K562 (cell line): ENCODE data around the gene SEC16A. TPM values are rescaled to one million over a fixed set of nuclear protein-coding genes. Genes with fewer than 3 reads are reported as not detected.

Experiments
- CBFB ChIP-seq: sonication (generic); formaldehyde crosslinking; IDR thresholded peaks from 2 replicates; pipeline ENCODE4 v1.4.0; 2020; ENCODE audit warnings: mild to moderate bottlenecking, missing genetic modification reagents
- CEBPB ChIP-seq: fragments of 450-650 bp; IDR thresholded peaks from 2 replicates; pipeline ENCODE4 v1.6.1; 2016; ENCODE audit warnings: missing genetic modification characterization, missing compliant biosample characterization
- CEBPZ ChIP-seq: fragments of 150-350 bp; IDR thresholded peaks from 2 replicates; pipeline ENCODE4 v1.6.1; 2014; ENCODE audit warnings: low read depth, mild to moderate bottlenecking, low read length, borderline replicate concordance
- FOXK2 ChIP-seq, 2 experiments: fragments of 450-650 bp; IDR thresholded peaks in 1 of 2; conservative IDR thresholded peaks in 1 of 2; 2 replicates each; pipeline ENCODE4 v1.6.1; 2016; ENCODE audit warnings: low read depth in 2 of 2, mild to moderate bottlenecking in 1 of 2
- GMEB1 ChIP-seq: fragments of 250-450 bp; sonication (Bioruptor Pico); IDR thresholded peaks from 2 replicates; pipeline ENCODE4 v1.4.0; 2020; ENCODE audit warnings: mild to moderate bottlenecking
- HINFP ChIP-seq: fragments of 450-650 bp; conservative IDR thresholded peaks from 2 replicates; pipeline ENCODE4 v1.6.1; 2016; ENCODE audit warnings: missing genetic modification characterization, low read depth, mild to moderate bottlenecking, control low read depth, missing compliant biosample characterization
- HIVEP1 ChIP-seq: fragments of 250-450 bp; sonication (Bioruptor Pico); IDR thresholded peaks from 2 replicates; pipeline ENCODE4 v1.4.0; 2020; ENCODE audit warnings: mild to moderate bottlenecking
- KAT2B ChIP-seq: IDR thresholded peaks from one replicate; pipeline ENCODE4 v1.6.1; 2012; ENCODE audit warnings: low read depth, mild to moderate bottlenecking, control low read depth, inconsistent platforms, low read length, moderate library complexity
- MED1 ChIP-seq: sonication (generic); formaldehyde crosslinking; IDR thresholded peaks from 2 replicates; pipeline ENCODE4 v1.8.1; 2023; ENCODE audit warnings: missing genetic modification reagents, borderline replicate concordance
- MEIS2 ChIP-seq: fragments of 450-650 bp; IDR thresholded peaks from 2 replicates; pipeline ENCODE4 v1.6.1; 2014; ENCODE audit warnings: mild to moderate bottlenecking; ENCODE audit not compliant: partially characterized antibody
- NUFIP1 ChIP-seq: fragments of 450-650 bp; IDR thresholded peaks from 2 replicates; pipeline ENCODE4 v1.6.1; 2018; ENCODE audit not compliant: partially characterized antibody
- RBFOX2 ChIP-seq: fragments of 200-400 bp; formaldehyde crosslinking; IDR thresholded peaks from 2 replicates; pipeline ENCODE4 v1.6.1; 2017; ENCODE audit warnings: low read depth, mild to moderate bottlenecking, low read length, moderate library complexity
- SAFB ChIP-seq: fragments of 200-400 bp; formaldehyde crosslinking; IDR thresholded peaks from 2 replicates; pipeline ENCODE4 v1.6.1; 2017; ENCODE audit warnings: low read depth, low read length, borderline replicate concordance
- SMARCA5 ChIP-seq: fragments of 450-650 bp; IDR thresholded peaks from 2 replicates; pipeline ENCODE4 v1.6.1; 2016
- SNIP1 ChIP-seq: fragments of 450-650 bp; IDR thresholded peaks from 2 replicates; pipeline ENCODE4 v1.7.1; 2017; ENCODE audit warnings: low read depth, mild to moderate bottlenecking
- TAF1 ChIP-seq: IDR thresholded peaks from 2 replicates; pipeline ENCODE4 v1.6.1; 2011; ENCODE audit warnings: mild to moderate bottlenecking, low read length, moderate library complexity; ENCODE audit not compliant: insufficient read depth, control insufficient read depth, severe bottlenecking; ENCODE audit errors: extremely low read depth
- TAF15 ChIP-seq: fragments of 200-400 bp; formaldehyde crosslinking; IDR thresholded peaks from 2 replicates; pipeline ENCODE4 v1.6.1; 2017; ENCODE audit warnings: mild to moderate bottlenecking, low read depth, low read length, moderate library complexity
- TCF3 ChIP-seq: sonication (generic); formaldehyde crosslinking; IDR thresholded peaks from 2 replicates; pipeline ENCODE4 v1.4.0; 2020; ENCODE audit warnings: mild to moderate bottlenecking, missing genetic modification reagents
- ZBTB17 ChIP-seq: fragments of 450-650 bp; formaldehyde crosslinking; IDR thresholded peaks from 2 replicates; pipeline ENCODE4 v1.4.0; 2020; ENCODE audit warnings: mild to moderate bottlenecking
- ZNF174 ChIP-seq: fragments of 250-450 bp; sonication (Bioruptor Pico); IDR thresholded peaks from 2 replicates; pipeline ENCODE4 v1.4.0; 2020; ENCODE audit warnings: mild to moderate bottlenecking
- ZNF778 ChIP-seq: fragments of 450-650 bp; formaldehyde crosslinking; IDR thresholded peaks from 2 replicates; pipeline ENCODE4 v1.4.0; 2020; ENCODE audit warnings: mild to moderate bottlenecking, moderate library complexity
- polyA plus RNA-seq, 8 experiments: library from polyadenylated mRNA; depleted of rRNA in 4 of 8; stranded (reverse) in 5 of 8; unstranded in 3 of 8; fragments of >200 nt; fragmentation: Nextera tagmentation in 2 of 8; fragmentation: Illumina TruSeq in 1 of 8; extraction: Ambion mirVana in 2 of 8; extraction: Trizol in 1 of 8; gene quantifications; 2 replicates each; pipeline versions ENCODE4 v1.2.1 to v1.2.3, GENCODE V29; 2011 to 2014; ENCODE audit warnings: inconsistent platforms in 1 of 8, missing spikeins in 1 of 8
- total RNA-seq, 7 experiments: library from RNA; depleted of rRNA in 6 of 7; stranded (reverse); fragments of >200 nt in 6 of 7; fragmentation: Illumina TruSeq in 2 of 7; extraction: Trizol in 2 of 7; gene quantifications; 2 replicates each; pipeline versions ENCODE4 v1.2.1 to v1.2.3, GENCODE V29; 2011 to 2021; ENCODE audit warnings: low replicate concordance in 1 of 7

SEC16A gene
- total and polyA plus RNA-seq, 9 of the 15 experiments (the other 6 are each of a cell fraction or from before 2014, with no cell fraction given): 8.3 to 62.8 (median 14.0) TPM

GRCh38 chr9:136483589-136484152 is 831 bp upstream of the SEC16A start (continued):
- TF ChIP-seq KAT2B: no peak
- no peak for TF ChIP-seq CEBPZ
- no peak for TF ChIP-seq HIVEP1 (CRISPR knock-in tag)
- no peak for TF ChIP-seq TAF15
- no peak for TF ChIP-seq ZBTB17
- TF ChIP-seq GMEB1 (CRISPR knock-in tag): peak; percentile 54
- TF ChIP-seq FOXK2 (conservative IDR thresholded peaks at IDR 0.05 in 1 of 2, IDR thresholded peaks at IDR 0.05 in 1 of 2; ENCODE audit: low read depth in 2 of 2): peak; percentile 68 to 77; a peak in 2 of 4 replicates
- no peak for TF ChIP-seq NUFIP1
- TF ChIP-seq CBFB (CRISPR knock-in tag): no peak
- TF ChIP-seq TCF3 (CRISPR knock-in tag): no peak
- TF ChIP-seq CEBPB: no peak
- peak; percentile 72 for TF ChIP-seq RBFOX2
- TF ChIP-seq ZNF778: no peak
- 0 out of 2 replicates have a peak, but pooled peaks have one; percentile 10 for TF ChIP-seq SAFB
- no peak for TF ChIP-seq ZNF174 (CRISPR knock-in tag)
- no peak for TF ChIP-seq SNIP1
- peak; percentile 95 for TF ChIP-seq MEIS2
- peak; percentile 38 for TF ChIP-seq TAF1
- no peak for TF ChIP-seq SMARCA5
- no peak for TF ChIP-seq MED1 (CRISPR knock-in tag)
- no peak for TF ChIP-seq HINFP (tag)
